Femur (tissue), 1 donor: ENCODE data around the gene GRPR.
"Not testable (repeated sequence)": the region's sequence is repeated elsewhere in the genome, so short reads cannot be mapped to it uniquely, and the experiment has no call there.

Experiments
- DNase-seq: peaks from one replicate; pipeline ENCODE4 v3.0.0-alpha.2; 2017

GRPR gene

DNA sequence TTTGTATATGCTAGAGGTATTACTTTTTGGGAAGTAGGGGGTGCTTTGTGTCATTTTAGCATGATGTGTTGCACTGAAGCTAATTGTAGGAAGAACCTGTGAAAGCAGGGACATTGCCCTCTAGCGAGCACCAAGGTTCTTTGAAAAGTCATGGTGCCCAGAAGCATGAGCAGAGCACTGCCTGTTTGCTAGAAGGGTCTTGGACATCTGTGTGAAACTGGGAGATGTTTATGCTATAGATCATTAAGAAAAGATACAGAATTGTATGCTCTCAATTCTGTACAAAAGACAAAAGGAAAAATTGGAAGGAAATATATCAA is 14.7 kb downstream of the GRPR start:
- DNase-seq: no peak

GRCh38 chrX:16140448-16140847 is 17.1 kb downstream of the GRPR start:
- DNase-seq: no peak

DNA sequence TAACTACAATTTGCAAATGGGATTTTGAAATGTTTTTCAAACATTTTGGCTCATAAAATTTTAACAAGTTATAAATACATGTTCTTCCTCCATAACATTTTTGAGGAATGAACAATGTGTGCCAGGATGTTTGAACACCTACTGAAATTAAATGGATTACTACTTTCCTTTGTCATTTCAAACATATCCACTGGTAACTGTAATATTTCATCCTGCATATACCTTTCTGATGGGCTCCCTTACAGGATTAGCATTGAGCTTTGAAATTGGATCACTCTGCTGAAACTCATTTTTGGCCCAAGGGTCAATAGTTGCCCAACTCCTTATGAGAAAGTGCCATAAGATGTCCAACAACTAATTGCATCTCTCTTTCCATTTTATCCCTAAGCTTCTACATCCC is 17.6 kb downstream of the GRPR start:
- no peak for DNase-seq

- DNase-seq: no peak
These were observed 18.3 kb downstream of the GRPR start for GRCh38 chrX:16141422-16142245.

DNA sequence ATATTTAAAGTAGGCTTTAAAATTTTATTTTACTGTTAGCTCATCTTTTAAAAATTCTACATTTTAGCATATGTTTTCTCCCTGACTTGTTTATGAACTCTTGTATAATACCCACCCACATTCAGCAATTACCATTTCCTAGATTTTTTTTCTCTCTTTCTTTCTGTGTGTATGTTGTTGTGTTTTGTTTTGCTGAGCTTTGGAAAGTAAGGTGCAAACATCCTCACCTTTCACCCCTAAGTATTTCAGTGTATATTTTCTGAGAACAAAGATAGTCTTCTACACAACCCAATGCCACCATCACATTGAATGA is 18.8 kb downstream of the GRPR start:
- DNase-seq: no peak

DNA sequence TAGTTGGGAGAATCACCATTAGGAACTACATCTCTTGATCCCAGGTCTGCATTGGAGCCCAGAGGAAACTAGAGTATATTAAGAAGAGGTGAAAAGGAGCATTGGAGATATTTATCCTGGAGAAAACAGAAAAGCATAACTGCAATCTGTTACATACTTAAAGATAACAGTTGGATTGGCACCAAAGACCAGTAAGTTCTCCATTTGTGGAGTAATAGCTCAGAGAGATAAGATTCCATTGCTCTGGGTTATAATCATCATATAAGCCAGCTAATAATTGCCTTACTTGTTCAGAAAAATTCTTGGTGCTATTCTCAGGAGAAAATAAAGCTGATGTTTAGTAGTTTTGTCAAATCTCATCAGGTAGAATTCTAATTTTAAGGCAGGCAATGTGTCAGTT is 20.6 kb downstream of the GRPR start:
- DNase-seq: no peak

DNA sequence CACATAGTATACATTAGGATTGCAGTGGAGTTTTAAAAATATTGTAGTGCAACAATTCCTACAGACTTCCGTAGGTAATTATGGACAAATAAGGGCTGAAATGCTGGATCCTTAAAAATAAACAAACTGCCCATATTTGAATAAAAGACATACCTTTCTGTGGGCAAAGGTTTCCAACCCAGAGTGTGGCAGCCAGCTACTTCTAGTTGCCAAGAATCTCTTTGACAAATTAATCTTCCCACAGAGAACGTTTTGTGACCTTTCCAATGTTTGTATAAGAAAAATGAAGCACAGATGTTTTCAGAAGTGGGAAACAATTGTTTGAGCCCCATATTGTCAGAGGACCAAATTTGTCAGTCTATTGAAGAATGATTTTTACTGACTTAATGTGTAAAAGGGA is 21.1 kb downstream of the GRPR start:
- no peak for DNase-seq

DNA sequence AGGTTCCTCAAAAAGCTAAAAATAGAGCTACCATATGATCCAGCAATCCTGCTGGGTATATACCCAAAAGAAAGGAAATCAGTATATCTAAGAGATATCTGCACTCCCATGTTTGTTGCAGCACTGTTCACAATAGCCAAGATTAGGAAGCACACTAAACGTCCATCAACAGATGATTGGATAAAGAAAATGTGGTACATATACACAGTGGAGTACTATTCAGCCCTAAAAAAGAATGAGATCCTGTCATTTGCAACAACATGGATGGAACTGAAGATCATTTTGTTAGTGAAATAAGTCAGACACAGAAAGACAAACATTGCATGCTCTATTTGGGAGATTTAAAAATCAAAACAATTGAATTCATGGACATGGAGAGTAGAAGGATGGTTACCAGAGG is 21.7 kb downstream of the GRPR start:
- DNase-seq: not testable (repeated sequence)

- DNase-seq: no peak
These were observed 22.3 kb downstream of the GRPR start for GRCh38 chrX:16145656-16146055.

- DNase-seq: no peak
These were observed 25.5 kb downstream of the GRPR start for GRCh38 chrX:16148896-16149295.

DNA sequence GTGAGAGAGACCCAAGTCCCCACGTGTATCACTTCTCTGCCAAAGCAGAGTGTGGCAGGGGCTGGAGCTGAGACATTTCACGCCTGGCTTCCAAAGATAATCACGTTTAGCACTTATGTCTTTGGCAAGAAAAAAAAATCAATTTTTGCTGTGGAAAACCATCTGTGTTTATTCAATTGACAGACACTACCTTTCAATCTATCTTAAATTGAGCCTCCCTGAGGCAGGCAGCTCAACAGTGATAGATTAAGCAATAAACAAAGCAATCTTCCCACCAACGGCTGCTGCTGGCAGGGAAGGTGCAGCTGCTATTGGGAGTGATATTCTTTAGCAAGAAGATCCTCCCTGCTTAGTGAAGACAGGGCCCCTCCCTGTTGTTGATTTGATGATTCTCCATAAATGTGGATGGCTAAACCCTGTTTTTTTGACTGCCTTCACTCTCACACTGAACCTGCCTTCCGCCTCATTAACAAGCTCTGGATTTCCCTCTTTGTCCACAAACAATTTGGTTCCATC is 32.3 kb downstream of the GRPR start:
- no peak for DNase-seq

DNA sequence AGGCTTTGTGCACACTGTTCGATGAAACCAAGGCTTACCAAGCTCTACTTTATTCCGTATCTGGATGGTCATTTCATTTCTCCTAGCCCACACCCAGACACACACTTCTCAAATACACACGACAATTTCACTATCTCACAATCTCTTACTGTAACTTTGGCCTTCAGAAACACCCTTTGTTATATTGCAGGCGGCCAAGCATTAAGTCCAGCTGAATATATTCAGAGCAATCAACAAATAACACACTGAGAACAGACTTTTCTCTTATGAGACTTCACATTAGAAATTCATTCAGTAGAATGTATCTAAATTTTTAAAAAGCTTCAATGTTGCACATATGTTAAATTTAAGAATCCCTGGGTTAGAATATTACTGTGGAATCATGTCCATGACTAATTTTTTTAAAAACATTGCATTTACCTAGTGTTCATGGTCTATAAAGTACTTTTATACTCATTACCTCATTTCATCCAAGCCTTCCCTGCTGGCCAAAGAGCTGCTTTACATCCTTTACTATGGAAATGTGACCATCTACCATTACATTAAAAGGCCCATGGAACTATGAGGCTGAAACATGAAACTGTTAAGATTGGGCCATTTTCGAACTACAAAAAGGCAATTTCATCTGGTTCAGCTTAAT is 33.4 kb downstream of the GRPR start:
- no peak for DNase-seq

GRCh38 chrX:16160729-16161128 is 37.4 kb downstream of the GRPR start:
- no peak for DNase-seq

DNA sequence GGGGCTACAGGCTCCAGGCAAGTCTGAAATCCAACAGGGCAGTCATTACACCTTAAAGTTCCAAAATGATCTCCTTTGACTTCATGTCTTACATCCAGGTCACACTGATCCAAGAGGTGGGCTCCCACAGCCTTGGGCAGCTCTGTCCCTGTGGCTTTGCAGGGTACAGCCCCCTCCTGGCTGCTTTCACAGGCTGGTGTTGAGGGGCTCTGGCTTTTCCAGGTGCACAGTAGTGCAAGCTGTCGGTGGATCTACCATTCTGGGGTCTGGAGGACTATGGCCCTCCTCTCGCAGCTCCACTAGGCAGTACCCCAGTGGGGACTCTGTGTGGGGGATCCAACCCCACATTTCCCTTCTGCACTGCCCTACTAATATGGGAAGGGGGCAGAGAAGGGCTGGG is 37.8 kb downstream of the GRPR start:
- not testable (repeated sequence) for DNase-seq

DNA sequence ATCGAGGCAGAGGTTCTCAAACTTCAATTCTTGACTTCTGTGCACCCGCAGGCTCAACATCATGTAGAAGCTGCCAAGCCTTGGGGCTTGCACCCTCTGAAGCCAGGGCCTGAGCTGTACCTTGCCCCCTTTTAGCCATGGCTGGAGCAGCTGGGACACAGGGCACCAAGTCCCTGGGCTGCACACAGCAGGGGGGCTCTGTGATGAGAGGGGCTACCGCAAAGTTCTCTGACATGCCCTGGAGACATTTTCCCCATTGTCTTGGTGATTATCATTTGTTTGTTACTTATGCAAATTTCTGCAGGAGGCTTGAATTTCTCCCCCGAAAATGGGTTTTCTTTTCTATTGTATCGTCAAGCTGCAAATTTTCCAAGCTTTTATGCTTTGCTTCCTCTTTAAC is 39.0 kb downstream of the GRPR start:
- no peak for DNase-seq

- DNase-seq: no peak
These were observed 41.4 kb downstream of the GRPR start for GRCh38 chrX:16164748-16165147.

- DNase-seq: no peak
These were observed 43.8 kb downstream of the GRPR start, which contains the start of gene MAGEB17 for GRCh38 chrX:16167181-16167580. MAGEB17 (plus strand) TSS chrX:16167481; CDS start chrX:16170383, 2,902 bp downstream.

DNA sequence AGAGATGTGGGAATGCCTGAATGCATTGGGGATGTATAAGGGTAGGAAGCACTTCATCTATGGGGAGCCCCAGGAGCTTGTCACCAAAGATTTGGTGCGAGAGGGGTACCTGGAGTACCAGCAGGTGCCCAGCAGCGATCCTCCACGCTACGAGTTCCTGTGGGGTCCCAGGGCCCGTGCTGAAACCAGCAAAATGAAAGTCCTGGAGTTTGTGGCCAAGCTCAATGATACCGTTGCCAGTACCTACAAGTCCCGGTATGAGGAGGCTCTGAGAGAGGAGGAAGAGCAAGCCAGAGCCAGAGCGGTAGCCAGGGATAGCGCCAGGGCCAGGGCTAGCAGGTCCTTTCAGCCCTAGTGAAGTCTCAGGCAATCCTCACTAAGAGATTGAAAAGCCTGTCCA is 47.7 kb downstream of the GRPR start:
- no peak for DNase-seq

- no peak for DNase-seq
These were observed 48.6 kb downstream of the GRPR start for GRCh38 chrX:16171944-16172343.

DNA sequence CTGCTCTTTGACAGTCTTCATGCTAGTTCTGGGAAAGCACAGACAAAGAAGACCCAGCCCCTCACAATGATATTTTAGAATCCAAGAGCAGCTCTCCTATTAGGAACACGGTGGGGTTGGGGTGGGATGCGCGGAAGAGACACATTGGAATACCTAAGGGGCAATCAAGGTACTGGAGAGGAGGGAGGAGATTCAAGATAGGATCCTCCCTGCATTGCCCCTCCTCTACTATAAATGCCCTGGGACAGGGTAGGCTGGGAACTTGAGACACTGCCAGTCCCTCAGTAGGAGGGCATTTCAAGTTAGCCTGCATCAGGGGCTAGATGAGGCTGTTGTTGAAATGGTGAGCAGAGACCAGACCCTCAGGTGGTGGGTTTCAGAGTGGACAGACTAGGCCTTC is 49.0 kb downstream of the GRPR start:
- no peak for DNase-seq

- no peak for DNase-seq
These were observed 52.1 kb downstream of the GRPR start for GRCh38 chrX:16175329-16176061.

- DNase-seq: no peak
These were observed 53.9 kb downstream of the GRPR start for GRCh38 chrX:16177260-16177659.

DNA sequence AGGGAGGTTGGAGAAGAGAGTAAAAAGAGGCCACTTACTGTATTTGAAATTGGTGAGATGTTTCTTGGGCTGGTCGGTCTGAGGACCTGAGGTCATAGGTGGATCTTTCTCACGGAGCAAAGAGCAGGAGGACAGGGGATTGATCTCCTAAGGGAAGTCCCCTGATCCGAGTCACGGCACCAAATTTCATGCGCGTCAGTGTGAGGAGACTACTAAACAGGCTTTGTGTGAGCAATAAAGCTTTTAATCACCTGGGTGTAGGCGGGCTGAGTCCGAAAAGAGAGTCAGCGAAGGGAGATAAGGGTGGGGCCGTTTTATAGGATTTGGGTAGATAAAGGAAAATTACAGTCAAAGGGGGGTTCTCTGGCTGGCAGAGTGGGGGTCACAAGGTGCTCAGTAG is 60.5 kb downstream of the GRPR start:
- not testable (repeated sequence) for DNase-seq

GRCh38 chrX:16185725-16186136 is 62.4 kb downstream of the GRPR start:
- no peak for DNase-seq
